Measurements from ENCODE around the gene TREML2. TPM values are rescaled to one million over a fixed set of nuclear protein-coding genes. Genes with fewer than 3 reads are reported as not detected.

Gene TREML2
- total and polyA plus RNA-seq, 12 donors = 0.06 to 0.19 (median 0.18) TPM; not detected in 9

DNA sequence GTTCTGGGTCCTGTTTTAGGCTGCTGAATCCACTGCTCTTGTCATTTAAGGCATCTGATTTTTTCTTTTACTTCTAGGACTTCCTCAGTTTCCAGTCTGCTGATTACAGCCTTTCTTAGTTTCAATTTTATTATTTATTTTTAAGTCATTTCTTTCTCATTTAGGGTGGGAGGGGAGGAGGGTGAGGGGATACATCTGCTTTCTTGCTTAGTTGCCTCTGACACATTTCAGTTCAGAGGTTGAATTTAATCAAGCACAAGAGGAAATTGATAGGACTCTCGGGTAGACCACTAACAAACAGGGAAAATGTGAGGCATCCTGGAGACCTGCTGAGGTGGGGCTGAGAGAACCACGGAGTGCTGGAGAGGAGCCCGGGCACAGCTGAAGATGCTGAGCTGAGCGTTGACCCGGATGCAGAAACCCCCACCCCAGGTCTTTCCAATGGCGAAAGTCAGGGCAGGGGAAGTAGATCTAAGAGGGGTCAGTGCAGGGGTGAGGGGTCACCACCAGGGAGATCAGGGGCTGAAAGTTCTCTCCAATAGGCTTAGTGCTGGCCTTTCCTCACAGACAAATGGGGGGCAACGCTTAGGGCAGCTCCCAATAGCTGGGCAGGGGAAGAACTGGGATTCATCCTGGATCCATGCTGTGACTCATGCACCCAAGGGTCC, 7.6 kb upstream of the TREML2 start:
- no peak for TF ChIP-seq POLR2A (IDR thresholded peaks at IDR 0.05)
- TF ChIP-seq, protein P1, sequence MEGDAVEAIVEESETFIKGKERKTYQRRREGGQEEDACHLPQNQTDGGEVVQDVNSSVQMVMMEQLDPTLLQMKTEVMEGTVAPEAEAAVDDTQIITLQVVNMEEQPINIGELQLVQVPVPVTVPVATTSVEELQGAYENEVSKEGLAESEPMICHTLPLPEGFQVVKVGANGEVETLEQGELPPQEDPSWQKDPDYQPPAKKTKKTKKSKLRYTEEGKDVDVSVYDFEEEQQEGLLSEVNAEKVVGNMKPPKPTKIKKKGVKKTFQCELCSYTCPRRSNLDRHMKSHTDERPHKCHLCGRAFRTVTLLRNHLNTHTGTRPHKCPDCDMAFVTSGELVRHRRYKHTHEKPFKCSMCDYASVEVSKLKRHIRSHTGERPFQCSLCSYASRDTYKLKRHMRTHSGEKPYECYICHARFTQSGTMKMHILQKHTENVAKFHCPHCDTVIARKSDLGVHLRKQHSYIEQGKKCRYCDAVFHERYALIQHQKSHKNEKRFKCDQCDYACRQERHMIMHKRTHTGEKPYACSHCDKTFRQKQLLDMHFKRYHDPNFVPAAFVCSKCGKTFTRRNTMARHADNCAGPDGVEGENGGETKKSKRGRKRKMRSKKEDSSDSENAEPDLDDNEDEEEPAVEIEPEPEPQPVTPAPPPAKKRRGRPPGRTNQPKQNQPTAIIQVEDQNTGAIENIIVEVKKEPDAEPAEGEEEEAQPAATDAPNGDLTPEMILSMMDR (IDR thresholded peaks at IDR 0.05) = no peak
- intact Hi-C loops (cut with DNase I) = no loop called here
- H3K9me3 ChIP-seq (replicated peaks in 1 of 3) = peaks cover 0 to 6% (median 0%) of the 10 kb centered on the region in 3 donors
- 71 to 86% (median 72%) methylated on average over 7 of the region's 7 CpGs for WGBS, 4 donors
- H3K4me1 ChIP-seq (replicated peaks in 1 of 2) = no peaks in the 10 kb centered on the region
- H3K4me3 ChIP-seq = no peak overlapping the region
- H3K27me3 ChIP-seq = no peaks in the 10 kb centered on the region
- H3K27ac ChIP-seq = no peak overlapping the region
- DNase-seq = no peak
- H3K36me3 ChIP-seq (replicated peaks in 1 of 2) = no peaks in the 10 kb centered on the region

DNA sequence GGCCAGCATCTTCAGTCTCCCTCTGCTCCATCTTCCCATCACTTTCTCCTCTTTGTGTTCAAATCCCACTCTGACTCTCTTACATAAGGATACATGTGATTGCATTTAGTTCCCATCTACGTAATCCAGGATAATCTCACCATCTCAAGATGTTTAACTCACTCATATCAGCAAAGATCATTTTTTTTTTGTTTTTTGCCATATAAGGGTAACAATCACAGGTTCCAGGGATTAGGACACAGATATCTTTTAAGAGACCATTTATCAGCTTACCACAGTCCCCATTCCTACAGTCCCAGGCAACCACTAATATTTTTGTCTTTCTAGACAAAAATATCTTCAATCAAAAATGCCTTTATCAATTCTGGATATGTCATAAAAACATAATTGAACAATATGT, 3.2 kb upstream of the TREML2 start:
- Histone ChIP-seq H3K27me3 (no peaks in the 10 kb centered on the region), H3K27ac (no peak overlapping the region), H3K4me1 (replicated peaks in 1 of 2) (no peaks in the 10 kb centered on the region), H3K9me3 (replicated peaks in 1 of 3) (no peaks in the 10 kb centered on the region), H3K36me3 (replicated peaks in 1 of 2) (no peaks in the 10 kb centered on the region), H3K4me3 (no peak overlapping the region)
- TF ChIP-seq, protein P1 (IDR thresholded peaks at IDR 0.05) = no peak
- no peak for TF ChIP-seq POLR2A (IDR thresholded peaks at IDR 0.05)
- intact Hi-C loops (cut with DNase I) = no loop called here
- 80 to 90% (median 83%) methylated on average over 1 of the region's 1 CpG for WGBS, 4 donors
- no peak for DNase-seq

DNA sequence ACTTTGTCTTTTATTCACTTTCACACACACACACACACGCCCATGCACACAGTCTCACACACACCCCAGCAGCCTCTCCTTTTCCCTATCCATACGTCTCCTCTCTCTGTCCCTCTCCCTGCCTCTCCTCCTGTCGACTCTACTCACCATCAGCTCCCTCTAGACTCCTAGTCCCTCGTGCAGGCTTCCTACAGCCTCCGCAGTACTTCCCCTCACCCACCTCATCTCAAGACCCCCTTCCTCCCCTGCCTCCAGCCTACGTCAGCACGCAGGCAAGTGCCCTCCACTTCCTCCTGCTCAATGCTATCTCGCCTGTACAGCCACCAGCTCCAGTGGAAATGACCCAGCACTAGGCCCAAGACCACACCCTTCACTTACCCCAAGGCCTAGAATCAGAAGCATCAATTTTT, 820 bp upstream of the TREML2 start:
- DNase-seq = no peak
- Histone ChIP-seq H3K9me3 (replicated peaks in 1 of 3) (no peaks in the 10 kb centered on the region), H3K27me3 (peaks cover 6% of the 10 kb centered on the region), H3K4me1 (replicated peaks in 1 of 2) (no peaks in the 10 kb centered on the region), H3K27ac (no peak overlapping the region), H3K36me3 (replicated peaks in 1 of 2) (no peaks in the 10 kb centered on the region), H3K4me3 (no peak overlapping the region)
- 59 to 69% (median 63%) methylated on average over 8 of the region's 8 CpGs for WGBS, 4 donors
- TF ChIP-seq, protein P1 (IDR thresholded peaks at IDR 0.05) = no peak
- TF ChIP-seq POLR2A (IDR thresholded peaks at IDR 0.05) = no peak
- intact Hi-C loops (cut with DNase I) = no loop called here

DNA sequence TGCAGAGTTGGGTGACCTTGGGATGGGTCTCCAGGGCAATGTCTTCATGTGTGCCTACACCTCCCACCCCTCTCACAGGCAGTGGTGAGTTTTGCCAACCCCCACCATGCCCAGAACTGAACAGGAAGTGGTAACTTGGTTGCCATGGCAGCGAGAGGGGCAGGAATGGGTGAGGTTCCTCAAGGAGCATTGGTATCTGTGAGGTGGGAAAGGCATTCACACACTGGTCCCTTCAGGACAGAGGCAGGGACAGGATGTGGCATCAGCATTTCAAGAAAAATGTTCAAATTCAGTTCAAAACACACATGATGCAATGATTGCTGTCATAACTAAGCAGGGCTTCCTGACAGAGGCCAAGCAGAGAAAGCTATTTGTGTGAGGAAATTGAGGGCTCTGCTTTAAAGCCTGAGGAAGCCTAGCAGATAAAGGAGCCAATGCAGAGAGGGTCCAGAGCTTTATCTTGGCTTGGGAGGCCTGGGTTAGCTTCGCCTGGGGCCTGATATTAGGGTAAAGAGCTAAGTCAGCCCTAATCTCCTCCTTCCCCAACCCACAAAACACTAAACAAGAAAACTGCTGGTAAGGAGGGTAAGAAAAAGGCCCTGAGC, 551 bp downstream of the TREML2 start:
- H3K4me3 ChIP-seq = no peak overlapping the region
- H3K9me3 ChIP-seq (replicated peaks in 1 of 3) = no peaks in the 10 kb centered on the region
- peak in 5 of 7 donors; percentile 21 to 54 (median 32) for DNase-seq
- no peaks in the 10 kb centered on the region for H3K4me1 ChIP-seq (replicated peaks in 1 of 2)
- no peaks in the 10 kb centered on the region for H3K36me3 ChIP-seq (replicated peaks in 1 of 2)
- H3K27me3 ChIP-seq = peaks cover 6% of the 10 kb centered on the region
- 62 to 79% (median 73%) methylated on average over 2 of the region's 2 CpGs for WGBS, 4 donors
- intact Hi-C loops (cut with DNase I) = no loop called here
- peak overlapping the region in 1 of 5 donors; percentile 3 for H3K27ac ChIP-seq
- TF ChIP-seq POLR2A (IDR thresholded peaks at IDR 0.05) = no peak
- TF ChIP-seq, protein P1 (IDR thresholded peaks at IDR 0.05) = no peak

All from adrenal gland (tissue), 12 donors.